ENCODE measurements around the gene MAST1. TPM values are rescaled to one million over a fixed set of nuclear protein-coding genes. Genes with fewer than 3 reads are reported as not detected.

Gene MAST1
- total RNA-seq, 1 experiment from 2014 or later, result 28.9 TPM

GRCh38 chr19:12899891-12900518 lies 61.7 kb downstream of the MAST1 start:
- H3K9ac ChIP-seq (ENCODE audit: low read length), result no peak overlapping the region
- no peaks in the 10 kb centered on the region for H3K4me1 ChIP-seq (ENCODE audit: control insufficient read depth in 1 of 2, insufficient read depth in 2 of 2, low read length in 2 of 2)
- H3K9me3 ChIP-seq (ENCODE audit: control insufficient read depth in 1 of 2, insufficient read depth in 1 of 2, low read depth in 1 of 2, low read length in 2 of 2), result no peaks in the 10 kb centered on the region
- DNase-seq (ENCODE audit: low read depth, low spot score), result no peak
- no peak overlapping the region for H2AFZ ChIP-seq (ENCODE audit: low read depth, low read length, poor library complexity, severe bottlenecking)
- TF ChIP-seq EZH2 (IDR thresholded peaks at IDR 0.05), result no peak
- no peak for TF ChIP-seq RAD21 (IDR thresholded peaks at IDR 0.05; ENCODE audit: low read depth)
- no peak for TF ChIP-seq POLR2A (IDR thresholded peaks at IDR 0.05; ENCODE audit: borderline replicate concordance, extremely low read depth, insufficient read depth, insufficient read length)
- no peak for TF ChIP-seq ZBTB33 (IDR thresholded peaks at IDR 0.05; ENCODE audit: extremely low read depth, insufficient replicate concordance, low read length)
- TF ChIP-seq SRF (IDR thresholded peaks at IDR 0.05; ENCODE audit: low read depth), result no peak
- no peak for TF ChIP-seq FOSL1 (IDR thresholded peaks at IDR 0.05; ENCODE audit: low read depth)
- no peak for TF ChIP-seq ZFX (IDR thresholded peaks at IDR 0.05)
- TF ChIP-seq CEBPB (IDR thresholded peaks at IDR 0.05; ENCODE audit: low read depth), result no peak
- TF ChIP-seq REST (IDR thresholded peaks at IDR 0.05; ENCODE audit: low read depth), result no peak
- TF ChIP-seq, protein P1, sequence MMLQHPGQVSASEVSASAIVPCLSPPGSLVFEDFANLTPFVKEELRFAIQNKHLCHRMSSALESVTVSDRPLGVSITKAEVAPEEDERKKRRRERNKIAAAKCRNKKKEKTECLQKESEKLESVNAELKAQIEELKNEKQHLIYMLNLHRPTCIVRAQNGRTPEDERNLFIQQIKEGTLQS (IDR thresholded peaks at IDR 0.05), result no peak
- no peak for TF ChIP-seq TCF7L2 (IDR thresholded peaks at IDR 0.05; ENCODE audit: borderline replicate concordance, extremely low read depth, insufficient read depth, insufficient read length)
- TF ChIP-seq, protein P2, sequence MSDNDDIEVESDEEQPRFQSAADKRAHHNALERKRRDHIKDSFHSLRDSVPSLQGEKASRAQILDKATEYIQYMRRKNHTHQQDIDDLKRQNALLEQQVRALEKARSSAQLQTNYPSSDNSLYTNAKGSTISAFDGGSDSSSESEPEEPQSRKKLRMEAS (IDR thresholded peaks at IDR 0.05), result no peak
- no peak for TF ChIP-seq POLR2AphosphoS5 (IDR thresholded peaks at IDR 0.05; ENCODE audit: low read depth, low read length)
- no peak for TF ChIP-seq CBX3 (IDR thresholded peaks at IDR 0.05; ENCODE audit: low read depth)
- H3K27me3 ChIP-seq (ENCODE audit: insufficient read depth, low read length), result no peaks in the 10 kb centered on the region
- no peaks in the 10 kb centered on the region for H3K9me2 ChIP-seq (ENCODE audit: insufficient read depth)
- no peak overlapping the region for H3K4me3 ChIP-seq (replicated peaks in 1 of 2; ENCODE audit: low read depth in 1 of 2, low read length in 2 of 2)
- no peak overlapping the region for H3K4me2 ChIP-seq (ENCODE audit: low read length)
- RAD21 ChIA-PET (ENCODE audit: low non-redundant PET in 1 of 2, low total read pairs in 2 of 2, uncharacterized antibody in 2 of 2, unreplicated experiment in 2 of 2), result no interaction called here
- H4K20me1 ChIP-seq (ENCODE audit: insufficient read depth), result no peaks in the 10 kb centered on the region
- POLR2A ChIA-PET, result no interaction called here
- ATAC-seq, result no peak
- peaks cover 0 to 3% of the 10 kb centered on the region in 2 experiments; a peak in 1 of 4 replicates for H3K36me3 ChIP-seq (ENCODE audit: control insufficient read depth in 1 of 2, insufficient read depth in 2 of 2, low read length in 2 of 2)
- CTCF ChIA-PET, result no interaction called here
- BruUV-seq (replicated peaks), result no TSS peak
- intact Hi-C loops (cut with micrococcal nuclease), result no loop called here
- no peaks in the 10 kb centered on the region for H3K79me2 ChIP-seq (ENCODE audit: insufficient read depth, low read length)
- no peak overlapping the region for H3K27ac ChIP-seq (ENCODE audit: low read depth, low read length)
